ENCODE results near the gene BCL7B.
A peak's percentile ranks its signal among the peaks of the same experiment; 100 is the strongest.

- TF ChIP-seq CTCF (IDR thresholded peaks at IDR 0.05): peak in 2 of 4 experiments; percentile 17 to 19
- peak in 1 of 2 donors; percentile 19 for TF ChIP-seq POLR2A (IDR thresholded peaks at IDR 0.05)
Measured at GRCh38 chr7:73522105-73522872, 35.2 kb downstream of the BCL7B start, which contains the start of gene BAZ1B.

Data from gastroesophageal sphincter (tissue), 3 donors.